Vagina (tissue), 2 donors: ENCODE data around the gene CENPO.

Experiments
- CTCF ChIP-seq, 3 experiments: fragments of 450-650 bp in 2 of 3; fragments of 200-600 bp in 1 of 3; sonication (generic) in 1 of 3; IDR thresholded peaks; one replicate each; pipeline ENCODE4 v1.5.1; 2017 to 2019; ENCODE audit warnings: antibody characterized with exemption in 3 of 3, mild to moderate bottlenecking in 2 of 3, moderate library complexity in 2 of 3
- POLR2A ChIP-seq, 2 donors: fragments of 450-650 bp; IDR thresholded peaks; one replicate each; pipeline ENCODE4 v1.6.1; 2017; ENCODE audit warnings: antibody characterized with exemption in 2 of 2, mild to moderate bottlenecking in 2 of 2, moderate library complexity in 2 of 2
- POLR2AphosphoS5 ChIP-seq, 2 donors: sonication (generic); formaldehyde crosslinking; IDR thresholded peaks; one replicate each; pipeline ENCODE4 v1.9.0; 2017; ENCODE audit warnings: antibody characterized with exemption in 2 of 2, mild to moderate bottlenecking in 2 of 2, low read depth in 1 of 2; ENCODE audit not compliant: insufficient read depth in 1 of 2

DNA sequence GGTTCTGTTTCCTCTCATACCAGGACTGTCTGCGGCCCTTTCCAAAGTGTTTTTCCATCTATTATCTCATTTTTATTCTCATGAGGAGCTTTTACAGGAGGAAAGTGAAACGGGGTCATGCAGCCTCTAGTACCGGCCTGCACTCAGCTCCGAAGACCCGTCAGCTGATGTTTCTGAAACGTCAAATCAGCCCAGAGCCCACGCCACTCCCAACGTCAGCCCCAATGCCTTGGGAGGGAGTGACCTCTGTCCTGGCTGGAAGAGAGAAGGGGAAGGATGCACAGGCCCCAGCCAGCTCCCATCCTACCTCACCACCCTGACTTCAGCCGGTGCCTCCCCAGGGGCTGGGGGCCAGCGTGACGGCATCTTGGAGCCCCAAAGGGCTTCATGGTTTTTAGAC lies 68.3 kb downstream of the CENPO start:
- TF ChIP-seq CTCF (IDR thresholded peaks at IDR 0.05) = no peak
- peak; percentile 46 to 55 for TF ChIP-seq POLR2AphosphoS5 (IDR thresholded peaks at IDR 0.05; ENCODE audit: insufficient read depth in 1 of 2, low read depth in 1 of 2)
- TF ChIP-seq POLR2A (IDR thresholded peaks at IDR 0.05) = no peak
